Subcutaneous preadipocyte (primary cell): ENCODE data around the gene TMEM272. TPM values are rescaled to one million over a fixed set of nuclear protein-coding genes. Genes with fewer than 3 reads are reported as not detected.

Experiments used
- total RNA-seq: library from RNA; depleted of rRNA; stranded (reverse); fragments of >200 nt; gene quantifications from 2 replicates; pipeline ENCODE4 v1.2.3, GENCODE V29; 2012

Gene TMEM272
- total RNA-seq: not detected in 2 replicates

GRCh38 chr13:51844862-51845573 lies at the start of gene TMEM272:
Gene TMEM272 (minus strand): TSS chr13:51845177. CDS start chr13:51838530, 6,647 bp downstream.

GRCh38 chr13:51861723-51862300 lies 16.8 kb upstream of the TMEM272 start, which contains the start of gene CCDC70:
Gene CCDC70 (plus strand): TSS chr13:51861969. CDS start chr13:51865412, 3,443 bp downstream.

GRCh38 chr13:51803422-51804294 lies 41.3 kb downstream of the TMEM272 start, which contains the start of gene DHRS12:
Gene DHRS12 (minus strand): TSS chr13:51804163. CDS start chr13:51799659, 4,504 bp downstream.

Other genes with a start within 250 kb of the TMEM272 start
- 1.6 and 2.9 TPM in 2 replicates for gene DHRS12, start 41.0 kb downstream of the TMEM272 start, total RNA-seq
- gene CCDC70, start 16.8 kb upstream of the TMEM272 start, total RNA-seq: not detected in 2 replicates
- 2.2 TPM in 2 replicates for gene ATP7B, start 166.3 kb upstream of the TMEM272 start, total RNA-seq
- gene ALG11, start 167.2 kb upstream of the TMEM272 start, total RNA-seq: 12.9 and 13.9 TPM in 2 replicates
- 7.0 and 10.0 TPM in 2 replicates for gene UTP14C, start 179.5 kb upstream of the TMEM272 start, total RNA-seq